Loucy (cell line): Measurements from ENCODE around the gene SUCNR1.

Experiments used
- EZH2phosphoT487 ChIP-seq: fragments of 200-600 bp; IDR thresholded peaks from 2 replicates; pipeline ENCODE4 v1.6.1; 2018; ENCODE audit warnings: antibody characterized with exemption, mild to moderate bottlenecking, moderate library complexity, borderline replicate concordance
- TF ChIP-seq, protein P1 (sequence below): fragments of 200-600 bp; sonication (generic); conservative IDR thresholded peaks from 2 replicates; pipeline ENCODE4 v1.5.1; 2014; ENCODE audit warnings: mild to moderate bottlenecking, antibody characterized with exemption, low read length

GRCh38 chr3:151909681-151910405, 36.4 kb downstream of the SUCNR1 start:
- TF ChIP-seq, protein P1, sequence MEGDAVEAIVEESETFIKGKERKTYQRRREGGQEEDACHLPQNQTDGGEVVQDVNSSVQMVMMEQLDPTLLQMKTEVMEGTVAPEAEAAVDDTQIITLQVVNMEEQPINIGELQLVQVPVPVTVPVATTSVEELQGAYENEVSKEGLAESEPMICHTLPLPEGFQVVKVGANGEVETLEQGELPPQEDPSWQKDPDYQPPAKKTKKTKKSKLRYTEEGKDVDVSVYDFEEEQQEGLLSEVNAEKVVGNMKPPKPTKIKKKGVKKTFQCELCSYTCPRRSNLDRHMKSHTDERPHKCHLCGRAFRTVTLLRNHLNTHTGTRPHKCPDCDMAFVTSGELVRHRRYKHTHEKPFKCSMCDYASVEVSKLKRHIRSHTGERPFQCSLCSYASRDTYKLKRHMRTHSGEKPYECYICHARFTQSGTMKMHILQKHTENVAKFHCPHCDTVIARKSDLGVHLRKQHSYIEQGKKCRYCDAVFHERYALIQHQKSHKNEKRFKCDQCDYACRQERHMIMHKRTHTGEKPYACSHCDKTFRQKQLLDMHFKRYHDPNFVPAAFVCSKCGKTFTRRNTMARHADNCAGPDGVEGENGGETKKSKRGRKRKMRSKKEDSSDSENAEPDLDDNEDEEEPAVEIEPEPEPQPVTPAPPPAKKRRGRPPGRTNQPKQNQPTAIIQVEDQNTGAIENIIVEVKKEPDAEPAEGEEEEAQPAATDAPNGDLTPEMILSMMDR: no peak
- TF ChIP-seq EZH2phosphoT487: no peak
